Fibroblast of lung (primary cell): ENCODE data around the gene HRC. TPM values are rescaled to one million over a fixed set of nuclear protein-coding genes. Genes with fewer than 3 reads are reported as not detected.

ENCODE experiments used
- DNase-seq, 2 donors: peaks; one replicate each; pipeline versions ENCODE4 v3.0.0 to v3.0.0-alpha.2; 2010; ENCODE audit warnings: low read depth in 2 of 2
- H2AFZ ChIP-seq: 2 replicates; pipeline ENCODE4 v1.5.1; 2012; ENCODE audit warnings: low read length, control low read depth, inconsistent platforms
- H3K27ac ChIP-seq: 2 replicates; pipeline ENCODE4 v1.5.1; 2011; ENCODE audit warnings: low read length, control low read depth; ENCODE audit not compliant: insufficient read depth
- H3K27me3 ChIP-seq: 2 replicates; pipeline ENCODE4 v1.5.1; 2011; ENCODE audit warnings: mild to moderate bottlenecking, low read length; ENCODE audit not compliant: control insufficient read depth, insufficient read depth
- H3K36me3 ChIP-seq: 2 replicates; pipeline ENCODE4 v1.5.1; 2011; ENCODE audit warnings: low read length; ENCODE audit not compliant: control insufficient read depth, insufficient read depth
- H3K4me1 ChIP-seq: 2 replicates; pipeline ENCODE4 v1.5.1; 2011; ENCODE audit warnings: low read length; ENCODE audit not compliant: control insufficient read depth, insufficient read depth; ENCODE audit errors: extremely low read depth
- H3K4me2 ChIP-seq: 2 replicates; pipeline ENCODE4 v1.5.1; 2011; ENCODE audit warnings: low read length, control low read depth; ENCODE audit not compliant: insufficient read depth; ENCODE audit errors: extremely low read depth
- H3K4me3 ChIP-seq, 4 experiments: fragments of 200-600 bp in 1 of 4; sonication (generic) in 1 of 4; replicated peaks in 1 of 4; 2 replicates each; pipeline ENCODE4 v1.5.1; 2011 to 2016; ENCODE audit warnings: low read length in 4 of 4, low read depth in 3 of 4, mild to moderate bottlenecking in 3 of 4, control low read depth in 2 of 4, inconsistent platforms in 1 of 4, mixed read lengths in 1 of 4; ENCODE audit not compliant: insufficient read depth in 1 of 4; ENCODE audit errors: control extremely low read depth in 1 of 4
- H3K79me2 ChIP-seq: 2 replicates; pipeline ENCODE4 v1.5.1; 2012; ENCODE audit warnings: mild to moderate bottlenecking, low read length, inconsistent platforms; ENCODE audit not compliant: control insufficient read depth, insufficient read depth
- H3K9ac ChIP-seq: 2 replicates; pipeline ENCODE4 v1.5.1; 2011; ENCODE audit warnings: mild to moderate bottlenecking, low read length, control low read depth; ENCODE audit not compliant: insufficient read depth
- H3K9me3 ChIP-seq: 2 replicates; pipeline ENCODE4 v1.5.1; 2012; ENCODE audit warnings: low read depth, low read length; ENCODE audit not compliant: control insufficient read depth, insufficient read depth
- H4K20me1 ChIP-seq: 2 replicates; pipeline ENCODE4 v1.5.1; 2011; ENCODE audit warnings: low read length; ENCODE audit not compliant: control insufficient read depth, insufficient read depth; ENCODE audit errors: extremely low read depth
- CTCF ChIP-seq, 2 donors: IDR thresholded peaks in 1 of 2; conservative IDR thresholded peaks in 1 of 2; 1 replicate in 1 of 2; 2 replicates in 1 of 2; pipeline ENCODE4 v1.5.1; 2011 to 2012; ENCODE audit warnings: low read length in 2 of 2, control low read depth in 1 of 2, inconsistent platforms in 1 of 2, low read depth in 1 of 2, mild to moderate bottlenecking in 1 of 2
- EZH2 ChIP-seq: IDR thresholded peaks from 2 replicates; pipeline ENCODE4 v1.5.1; 2012; ENCODE audit warnings: low read length, control low read depth, mild to moderate bottlenecking; ENCODE audit errors: missing control alignments
- polyA plus RNA-seq, 2 donors: library from polyadenylated mRNA; depleted of rRNA in 1 of 2; stranded (reverse) in 1 of 2; unstranded in 1 of 2; fragments of >200 nt; gene quantifications; 2 replicates each; pipeline ENCODE4 v1.2.1, GENCODE V29; 2011 to 2012; ENCODE audit warnings: missing spikeins in 1 of 2
- total RNA-seq: library from RNA; depleted of rRNA; stranded (reverse); fragments of >200 nt; gene quantifications from 2 replicates; pipeline ENCODE4 v1.2.1, GENCODE V29; 2014

The HRC gene
- total and polyA plus RNA-seq, 2 donors (not counting 1 experiment from before 2014, with no cell fraction given) = 0.16 TPM; not detected in 1

- Histone ChIP-seq H4K20me1 (no peaks in the 10 kb centered on the region), H3K4me1 (no peaks in the 10 kb centered on the region), H3K4me3 (no peak overlapping the region), H3K4me2 (no peak overlapping the region), H3K27ac (no peak overlapping the region), H2AFZ (no peak overlapping the region), H3K27me3 (no peaks in the 10 kb centered on the region), H3K36me3 (peaks cover 1% of the 10 kb centered on the region), H3K9me3 (no peaks in the 10 kb centered on the region), H3K79me2 (no peaks in the 10 kb centered on the region), H3K9ac (no peak overlapping the region)
- TF ChIP-seq CTCF (conservative IDR thresholded peaks at IDR 0.05 in 1 of 2, IDR thresholded peaks at IDR 0.05 in 1 of 2; ENCODE audit: low read depth in 1 of 2, low read length in 2 of 2) (no peak), EZH2 (no peak)
- no peak for DNase-seq
Observed at GRCh38 chr19:49180659-49181058, 25.5 kb upstream of the HRC start.

GRCh38 chr19:49173198-49173597 lies 18.0 kb upstream of the HRC start:
- no peak for TF ChIP-seq CTCF (conservative IDR thresholded peaks at IDR 0.05 in 1 of 2, IDR thresholded peaks at IDR 0.05 in 1 of 2; ENCODE audit: low read depth in 1 of 2, low read length in 2 of 2)
- Histone ChIP-seq H3K4me1 (no peaks in the 10 kb centered on the region), H3K79me2 (no peaks in the 10 kb centered on the region)

GRCh38 chr19:49168421-49168820 lies 13.2 kb upstream of the HRC start:
- no peak for TF ChIP-seq EZH2
- TF ChIP-seq CTCF (conservative IDR thresholded peaks at IDR 0.05 in 1 of 2, IDR thresholded peaks at IDR 0.05 in 1 of 2; ENCODE audit: low read depth in 1 of 2, low read length in 2 of 2) = no peak
- Histone ChIP-seq H3K27me3 (no peaks in the 10 kb centered on the region), H3K9me3 (no peaks in the 10 kb centered on the region), H3K4me2 (no peak overlapping the region), H3K4me1 (no peaks in the 10 kb centered on the region), H3K9ac (no peak overlapping the region), H2AFZ (no peak overlapping the region), H4K20me1 (no peaks in the 10 kb centered on the region), H3K4me3 (no peak overlapping the region), H3K27ac (no peak overlapping the region), H3K79me2 (no peaks in the 10 kb centered on the region), H3K36me3 (peaks cover 4% of the 10 kb centered on the region)
- no peak for DNase-seq

More at GRCh38 chr19:49173198-49173597, 18.0 kb upstream of the HRC start:
- no peak for DNase-seq
- Histone ChIP-seq H3K4me2 (no peak overlapping the region), H4K20me1 (no peaks in the 10 kb centered on the region), H3K27me3 (no peaks in the 10 kb centered on the region), H3K27ac (no peak overlapping the region), H2AFZ (no peak overlapping the region), H3K36me3 (peaks cover 4% of the 10 kb centered on the region), H3K4me3 (no peak overlapping the region), H3K9ac (no peak overlapping the region), H3K9me3 (no peaks in the 10 kb centered on the region)
